ENCODE measurements around the gene DYNC1H1.

DNA sequence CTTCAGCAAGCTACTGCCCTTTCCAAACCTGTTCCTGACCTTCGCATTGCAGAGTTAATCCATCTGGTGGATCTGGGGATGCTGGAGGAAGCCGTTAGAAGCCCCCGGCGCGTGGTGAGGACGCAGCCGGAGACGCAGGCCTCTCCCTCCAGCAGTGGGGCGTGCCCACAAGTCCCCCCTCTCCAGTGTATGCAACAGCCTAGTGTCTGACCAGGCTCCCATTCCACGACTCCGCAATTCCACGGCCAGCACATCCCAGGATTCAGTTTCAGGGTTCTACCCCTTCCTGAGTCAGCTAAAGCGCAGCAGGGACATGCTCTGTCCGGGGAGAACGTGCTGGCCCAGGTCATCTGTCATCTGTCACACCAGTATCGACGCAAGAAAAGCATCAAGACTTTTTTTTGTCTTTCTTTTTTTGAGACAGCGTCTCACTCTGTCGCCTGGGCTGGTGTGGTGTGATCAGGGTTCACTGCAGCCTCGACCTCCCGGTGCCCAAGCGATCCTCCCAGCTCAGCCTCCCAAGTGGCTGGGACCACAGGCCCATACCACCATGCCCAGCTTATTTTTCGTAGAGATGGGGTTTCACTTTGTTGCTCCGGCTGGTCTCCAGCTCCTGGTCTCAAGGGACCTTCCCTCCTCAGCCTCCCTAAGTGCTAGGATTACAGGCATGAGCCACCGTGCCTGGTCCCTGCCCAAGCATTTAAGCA is 8.0 kb upstream of the DYNC1H1 start:
- TF ChIP-seq ZNF114 (CRISPR knock-in tag; IDR thresholded peaks at IDR 0.05) (no peak), POLR2AphosphoS5 (IDR thresholded peaks at IDR 0.05; ENCODE audit: low read depth) (no peak), CREB1 (CRISPR knock-in tag; IDR thresholded peaks at IDR 0.05; ENCODE audit: low read depth) (no peak), EZH2 (IDR thresholded peaks at IDR 0.05; ENCODE audit: low read depth, unreplicated experiment) (no peak), EZH2phosphoT487 (IDR thresholded peaks at IDR 0.05; ENCODE audit: unreplicated experiment) (no peak), JUNB (IDR thresholded peaks at IDR 0.05; ENCODE audit: unreplicated experiment) (no peak), NANOG (IDR thresholded peaks at IDR 0.05; ENCODE audit: borderline replicate concordance) (no peak), ZNF331 (CRISPR knock-in tag; IDR thresholded peaks at IDR 0.05; ENCODE audit: low read depth) (no peak), STAT1 (IDR thresholded peaks at IDR 0.05; ENCODE audit: unreplicated experiment) (no peak)
- TF ChIP-seq, protein P1, sequence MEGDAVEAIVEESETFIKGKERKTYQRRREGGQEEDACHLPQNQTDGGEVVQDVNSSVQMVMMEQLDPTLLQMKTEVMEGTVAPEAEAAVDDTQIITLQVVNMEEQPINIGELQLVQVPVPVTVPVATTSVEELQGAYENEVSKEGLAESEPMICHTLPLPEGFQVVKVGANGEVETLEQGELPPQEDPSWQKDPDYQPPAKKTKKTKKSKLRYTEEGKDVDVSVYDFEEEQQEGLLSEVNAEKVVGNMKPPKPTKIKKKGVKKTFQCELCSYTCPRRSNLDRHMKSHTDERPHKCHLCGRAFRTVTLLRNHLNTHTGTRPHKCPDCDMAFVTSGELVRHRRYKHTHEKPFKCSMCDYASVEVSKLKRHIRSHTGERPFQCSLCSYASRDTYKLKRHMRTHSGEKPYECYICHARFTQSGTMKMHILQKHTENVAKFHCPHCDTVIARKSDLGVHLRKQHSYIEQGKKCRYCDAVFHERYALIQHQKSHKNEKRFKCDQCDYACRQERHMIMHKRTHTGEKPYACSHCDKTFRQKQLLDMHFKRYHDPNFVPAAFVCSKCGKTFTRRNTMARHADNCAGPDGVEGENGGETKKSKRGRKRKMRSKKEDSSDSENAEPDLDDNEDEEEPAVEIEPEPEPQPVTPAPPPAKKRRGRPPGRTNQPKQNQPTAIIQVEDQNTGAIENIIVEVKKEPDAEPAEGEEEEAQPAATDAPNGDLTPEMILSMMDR (conservative IDR thresholded peaks at IDR 0.05; ENCODE audit: low read depth in 2 of 2): no peak
- TF ChIP-seq, protein P2, sequence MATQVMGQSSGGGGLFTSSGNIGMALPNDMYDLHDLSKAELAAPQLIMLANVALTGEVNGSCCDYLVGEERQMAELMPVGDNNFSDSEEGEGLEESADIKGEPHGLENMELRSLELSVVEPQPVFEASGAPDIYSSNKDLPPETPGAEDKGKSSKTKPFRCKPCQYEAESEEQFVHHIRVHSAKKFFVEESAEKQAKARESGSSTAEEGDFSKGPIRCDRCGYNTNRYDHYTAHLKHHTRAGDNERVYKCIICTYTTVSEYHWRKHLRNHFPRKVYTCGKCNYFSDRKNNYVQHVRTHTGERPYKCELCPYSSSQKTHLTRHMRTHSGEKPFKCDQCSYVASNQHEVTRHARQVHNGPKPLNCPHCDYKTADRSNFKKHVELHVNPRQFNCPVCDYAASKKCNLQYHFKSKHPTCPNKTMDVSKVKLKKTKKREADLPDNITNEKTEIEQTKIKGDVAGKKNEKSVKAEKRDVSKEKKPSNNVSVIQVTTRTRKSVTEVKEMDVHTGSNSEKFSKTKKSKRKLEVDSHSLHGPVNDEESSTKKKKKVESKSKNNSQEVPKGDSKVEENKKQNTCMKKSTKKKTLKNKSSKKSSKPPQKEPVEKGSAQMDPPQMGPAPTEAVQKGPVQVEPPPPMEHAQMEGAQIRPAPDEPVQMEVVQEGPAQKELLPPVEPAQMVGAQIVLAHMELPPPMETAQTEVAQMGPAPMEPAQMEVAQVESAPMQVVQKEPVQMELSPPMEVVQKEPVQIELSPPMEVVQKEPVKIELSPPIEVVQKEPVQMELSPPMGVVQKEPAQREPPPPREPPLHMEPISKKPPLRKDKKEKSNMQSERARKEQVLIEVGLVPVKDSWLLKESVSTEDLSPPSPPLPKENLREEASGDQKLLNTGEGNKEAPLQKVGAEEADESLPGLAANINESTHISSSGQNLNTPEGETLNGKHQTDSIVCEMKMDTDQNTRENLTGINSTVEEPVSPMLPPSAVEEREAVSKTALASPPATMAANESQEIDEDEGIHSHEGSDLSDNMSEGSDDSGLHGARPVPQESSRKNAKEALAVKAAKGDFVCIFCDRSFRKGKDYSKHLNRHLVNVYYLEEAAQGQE (IDR thresholded peaks at IDR 0.05; ENCODE audit: unreplicated experiment): no peak
- TF ChIP-seq, protein P3, sequence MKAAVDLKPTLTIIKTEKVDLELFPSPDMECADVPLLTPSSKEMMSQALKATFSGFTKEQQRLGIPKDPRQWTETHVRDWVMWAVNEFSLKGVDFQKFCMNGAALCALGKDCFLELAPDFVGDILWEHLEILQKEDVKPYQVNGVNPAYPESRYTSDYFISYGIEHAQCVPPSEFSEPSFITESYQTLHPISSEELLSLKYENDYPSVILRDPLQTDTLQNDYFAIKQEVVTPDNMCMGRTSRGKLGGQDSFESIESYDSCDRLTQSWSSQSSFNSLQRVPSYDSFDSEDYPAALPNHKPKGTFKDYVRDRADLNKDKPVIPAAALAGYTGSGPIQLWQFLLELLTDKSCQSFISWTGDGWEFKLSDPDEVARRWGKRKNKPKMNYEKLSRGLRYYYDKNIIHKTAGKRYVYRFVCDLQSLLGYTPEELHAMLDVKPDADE (IDR thresholded peaks at IDR 0.05): no peak
- TF ChIP-seq, protein P4, sequence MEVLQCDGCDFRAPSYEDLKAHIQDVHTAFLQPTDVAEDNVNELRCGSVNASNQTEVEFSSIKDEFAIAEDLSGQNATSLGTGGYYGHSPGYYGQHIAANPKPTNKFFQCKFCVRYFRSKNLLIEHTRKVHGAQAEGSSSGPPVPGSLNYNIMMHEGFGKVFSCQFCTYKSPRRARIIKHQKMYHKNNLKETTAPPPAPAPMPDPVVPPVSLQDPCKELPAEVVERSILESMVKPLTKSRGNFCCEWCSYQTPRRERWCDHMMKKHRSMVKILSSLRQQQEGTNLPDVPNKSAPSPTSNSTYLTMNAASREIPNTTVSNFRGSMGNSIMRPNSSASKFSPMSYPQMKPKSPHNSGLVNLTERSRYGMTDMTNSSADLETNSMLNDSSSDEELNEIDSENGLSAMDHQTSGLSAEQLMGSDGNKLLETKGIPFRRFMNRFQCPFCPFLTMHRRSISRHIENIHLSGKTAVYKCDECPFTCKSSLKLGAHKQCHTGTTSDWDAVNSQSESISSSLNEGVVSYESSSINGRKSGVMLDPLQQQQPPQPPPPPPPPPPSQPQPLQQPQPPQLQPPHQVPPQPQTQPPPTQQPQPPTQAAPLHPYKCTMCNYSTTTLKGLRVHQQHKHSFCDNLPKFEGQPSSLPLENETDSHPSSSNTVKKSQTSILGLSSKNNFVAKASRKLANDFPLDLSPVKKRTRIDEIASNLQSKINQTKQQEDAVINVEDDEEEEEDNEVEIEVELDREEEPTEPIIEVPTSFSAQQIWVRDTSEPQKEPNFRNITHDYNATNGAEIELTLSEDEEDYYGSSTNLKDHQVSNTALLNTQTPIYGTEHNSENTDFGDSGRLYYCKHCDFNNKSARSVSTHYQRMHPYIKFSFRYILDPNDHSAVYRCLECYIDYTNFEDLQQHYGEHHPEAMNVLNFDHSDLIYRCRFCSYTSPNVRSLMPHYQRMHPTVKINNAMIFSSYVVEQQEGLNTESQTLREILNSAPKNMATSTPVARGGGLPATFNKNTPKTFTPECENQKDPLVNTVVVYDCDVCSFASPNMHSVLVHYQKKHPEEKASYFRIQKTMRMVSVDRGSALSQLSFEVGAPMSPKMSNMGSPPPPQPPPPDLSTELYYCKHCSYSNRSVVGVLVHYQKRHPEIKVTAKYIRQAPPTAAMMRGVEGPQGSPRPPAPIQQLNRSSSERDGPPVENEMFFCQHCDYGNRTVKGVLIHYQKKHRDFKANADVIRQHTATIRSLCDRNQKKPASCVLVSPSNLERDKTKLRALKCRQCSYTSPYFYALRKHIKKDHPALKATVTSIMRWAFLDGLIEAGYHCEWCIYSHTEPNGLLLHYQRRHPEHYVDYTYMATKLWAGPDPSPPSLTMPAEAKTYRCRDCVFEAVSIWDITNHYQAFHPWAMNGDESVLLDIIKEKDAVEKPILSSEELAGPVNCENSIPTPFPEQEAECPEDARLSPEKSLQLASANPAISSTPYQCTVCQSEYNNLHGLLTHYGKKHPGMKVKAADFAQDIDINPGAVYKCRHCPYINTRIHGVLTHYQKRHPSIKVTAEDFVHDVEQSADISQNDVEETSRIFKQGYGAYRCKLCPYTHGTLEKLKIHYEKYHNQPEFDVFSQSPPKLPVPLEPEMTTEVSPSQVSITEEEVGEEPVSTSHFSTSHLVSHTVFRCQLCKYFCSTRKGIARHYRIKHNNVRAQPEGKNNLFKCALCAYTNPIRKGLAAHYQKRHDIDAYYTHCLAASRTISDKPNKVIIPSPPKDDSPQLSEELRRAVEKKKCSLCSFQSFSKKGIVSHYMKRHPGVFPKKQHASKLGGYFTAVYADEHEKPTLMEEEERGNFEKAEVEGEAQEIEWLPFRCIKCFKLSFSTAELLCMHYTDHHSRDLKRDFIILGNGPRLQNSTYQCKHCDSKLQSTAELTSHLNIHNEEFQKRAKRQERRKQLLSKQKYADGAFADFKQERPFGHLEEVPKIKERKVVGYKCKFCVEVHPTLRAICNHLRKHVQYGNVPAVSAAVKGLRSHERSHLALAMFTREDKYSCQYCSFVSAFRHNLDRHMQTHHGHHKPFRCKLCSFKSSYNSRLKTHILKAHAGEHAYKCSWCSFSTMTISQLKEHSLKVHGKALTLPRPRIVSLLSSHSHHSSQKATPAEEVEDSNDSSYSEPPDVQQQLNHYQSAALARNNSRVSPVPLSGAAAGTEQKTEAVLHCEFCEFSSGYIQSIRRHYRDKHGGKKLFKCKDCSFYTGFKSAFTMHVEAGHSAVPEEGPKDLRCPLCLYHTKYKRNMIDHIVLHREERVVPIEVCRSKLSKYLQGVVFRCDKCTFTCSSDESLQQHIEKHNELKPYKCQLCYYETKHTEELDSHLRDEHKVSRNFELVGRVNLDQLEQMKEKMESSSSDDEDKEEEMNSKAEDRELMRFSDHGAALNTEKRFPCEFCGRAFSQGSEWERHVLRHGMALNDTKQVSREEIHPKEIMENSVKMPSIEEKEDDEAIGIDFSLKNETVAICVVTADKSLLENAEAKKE (CRISPR knock-in tag; IDR thresholded peaks at IDR 0.05): no peak
